HG03135 (cell line): ENCODE measurements around the gene FSTL5.

Experiments
- ATAC-seq: cut with Tn5 transposase; IDR thresholded peaks from one replicate; pipeline ENCODE4 v1.9.1; 2021; ENCODE audit warnings: mild to moderate bottlenecking, moderate library complexity; ENCODE audit not compliant: unreplicated experiment

FSTL5 gene

DNA sequence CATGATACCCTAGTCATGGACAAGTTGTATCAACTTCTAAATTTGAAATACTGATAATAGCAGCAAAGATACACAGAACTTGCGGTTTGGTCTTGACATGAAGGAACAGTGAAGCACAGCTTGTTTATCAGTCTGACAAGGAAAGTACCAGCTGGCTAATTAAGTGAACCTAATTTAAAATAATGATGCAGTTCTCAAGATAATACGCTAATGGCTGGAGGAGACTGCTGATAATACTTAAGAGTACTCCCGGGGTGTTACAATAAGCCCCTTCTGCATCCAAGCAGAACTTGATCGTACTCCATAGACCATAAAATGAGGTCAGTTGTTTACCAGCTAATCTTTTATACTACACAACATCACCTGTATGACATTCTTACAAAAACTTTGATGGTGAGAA lies 697.5 kb downstream of the FSTL5 start:
- ATAC-seq = no peak

DNA sequence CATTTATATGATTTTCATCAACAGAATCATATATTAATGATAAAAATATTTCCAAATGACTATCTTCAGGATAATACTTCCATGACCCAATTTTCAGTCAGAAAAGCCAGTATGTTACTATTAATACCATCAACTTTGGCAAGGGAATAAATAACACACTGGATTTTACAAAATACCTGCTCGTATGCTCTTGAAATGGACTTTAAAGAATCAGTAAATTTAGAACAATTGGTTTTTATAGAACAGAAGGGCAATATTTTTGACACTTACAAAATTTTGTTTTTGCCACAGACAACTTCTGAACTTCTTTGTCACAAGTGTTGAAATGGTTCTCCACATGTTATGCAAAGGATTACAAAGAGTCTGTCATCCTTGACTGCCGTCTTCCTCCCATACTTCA lies 700.4 kb downstream of the FSTL5 start:
- ATAC-seq = no peak

DNA sequence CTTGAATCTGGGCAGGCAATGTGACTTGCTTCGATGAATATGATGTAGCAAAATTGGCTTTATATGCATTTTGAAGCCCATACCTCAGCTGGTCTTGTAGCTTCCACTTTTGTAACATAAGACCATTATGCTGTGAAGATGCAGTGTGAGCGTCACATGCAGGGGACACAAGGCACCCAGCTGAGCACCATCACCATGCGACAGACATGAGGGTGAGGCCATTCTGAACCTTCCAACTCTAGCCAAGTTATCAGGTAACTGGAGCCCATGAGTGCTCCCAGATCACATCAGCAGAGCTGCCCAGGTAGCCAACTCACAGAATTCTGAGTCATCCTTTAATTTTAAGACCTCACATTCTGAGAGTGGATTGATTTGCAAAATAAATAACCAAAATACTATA lies 705.9 kb downstream of the FSTL5 start:
- ATAC-seq = no peak

DNA sequence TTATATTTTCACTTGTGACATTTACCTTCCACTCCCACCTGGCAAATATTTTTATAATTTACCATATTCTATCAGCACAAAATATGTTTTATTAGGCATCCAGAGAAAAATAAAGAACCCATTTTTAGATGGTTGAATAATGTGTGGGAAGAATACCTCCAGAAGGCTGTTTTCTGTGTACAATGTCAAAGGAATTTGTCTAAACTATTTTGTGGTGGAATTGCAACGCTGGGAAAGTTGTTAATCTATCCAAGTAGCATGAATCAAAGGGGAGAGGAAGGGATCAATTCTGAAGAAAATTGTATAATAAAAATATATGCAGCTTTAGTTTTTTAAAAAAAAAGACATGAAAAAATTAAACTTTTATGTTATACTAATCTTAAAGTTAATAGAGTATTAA lies 706.5 kb downstream of the FSTL5 start:
- no peak for ATAC-seq

DNA sequence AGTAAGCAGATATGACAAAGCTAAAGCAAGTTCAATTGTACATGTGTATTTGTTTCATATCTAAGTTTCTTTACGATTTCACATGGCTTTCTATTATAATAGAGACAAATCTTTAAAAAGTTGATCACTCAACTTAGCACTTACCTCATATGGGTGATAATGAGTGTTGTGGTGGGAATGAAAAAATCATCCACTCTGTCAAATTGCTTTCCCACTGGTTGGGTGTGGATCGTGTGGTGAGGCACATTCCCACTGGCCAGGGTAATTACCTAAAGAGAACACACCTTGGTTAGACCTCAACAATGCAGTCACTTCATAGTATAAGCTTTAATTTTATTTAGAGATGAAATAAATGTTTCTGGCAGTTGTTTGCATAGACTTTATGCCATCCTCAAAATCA lies 708.9 kb downstream of the FSTL5 start:
- no peak for ATAC-seq

DNA sequence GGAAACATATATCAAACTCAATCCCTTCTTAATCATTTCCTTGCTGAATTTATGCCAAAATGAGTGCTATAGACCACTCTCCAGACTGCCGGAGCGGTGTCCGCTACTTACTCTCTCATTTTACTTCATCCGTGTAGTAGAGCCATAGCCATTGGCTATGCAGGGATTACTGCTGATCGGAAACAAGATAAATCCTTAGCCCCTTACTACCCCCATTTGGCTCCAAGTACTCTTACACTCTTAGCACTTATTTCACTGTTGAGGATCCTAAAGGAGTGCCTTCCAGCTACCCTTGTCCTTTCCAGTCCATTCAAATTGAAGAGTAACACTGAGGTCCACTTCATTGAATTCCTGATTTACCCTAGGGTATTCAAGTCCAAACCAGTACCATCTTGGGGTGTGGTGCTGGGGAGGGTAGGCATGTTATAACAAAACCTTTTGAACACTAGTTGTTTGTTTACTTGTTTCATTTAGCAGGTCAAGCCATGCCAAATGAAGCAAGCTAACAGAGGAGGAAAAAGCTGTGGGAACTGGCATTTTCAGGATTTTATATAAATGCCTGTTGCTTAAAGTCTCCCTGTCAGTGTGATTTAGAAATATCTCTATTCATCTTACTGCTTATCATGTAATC lies 715.1 kb downstream of the FSTL5 start:
- ATAC-seq = no peak

DNA sequence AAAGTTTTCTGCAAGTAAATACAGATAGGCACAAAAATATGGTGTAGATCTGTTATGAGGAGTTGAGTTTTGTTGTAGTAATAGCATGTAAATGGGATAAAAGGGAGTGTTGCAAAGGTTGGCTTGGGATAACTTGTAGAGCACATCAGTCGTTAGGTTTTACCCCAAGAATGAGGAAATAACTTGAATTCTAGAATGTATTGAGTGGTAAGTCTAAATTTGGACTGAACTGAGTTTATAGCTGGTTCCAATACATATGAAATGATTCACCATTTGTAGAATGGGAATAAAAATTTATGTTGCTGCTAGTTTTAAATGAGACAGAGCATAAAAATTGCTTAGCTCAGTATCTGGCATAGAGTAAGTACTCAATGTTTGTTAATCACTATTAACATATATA lies 719.2 kb downstream of the FSTL5 start:
- ATAC-seq = no peak

DNA sequence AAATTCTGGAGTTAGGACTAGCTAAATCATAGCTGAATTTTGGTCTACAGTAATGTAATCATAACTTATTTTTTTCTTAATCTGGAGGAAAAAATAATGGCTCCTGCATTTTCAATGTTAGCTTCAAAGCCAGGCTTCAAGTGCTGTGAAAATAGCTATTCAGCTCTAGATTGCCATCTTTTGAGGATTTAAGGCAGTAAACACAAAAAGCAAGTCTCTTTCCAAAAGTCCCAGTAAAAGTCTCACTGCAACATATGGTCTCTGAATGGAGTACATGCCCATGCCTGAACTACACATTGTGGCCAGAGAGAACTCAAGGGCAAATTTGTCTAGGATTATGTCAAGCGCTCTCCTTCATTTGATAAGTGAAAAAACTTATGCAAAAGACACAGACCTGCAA lies 720.9 kb downstream of the FSTL5 start:
- ATAC-seq = no peak

DNA sequence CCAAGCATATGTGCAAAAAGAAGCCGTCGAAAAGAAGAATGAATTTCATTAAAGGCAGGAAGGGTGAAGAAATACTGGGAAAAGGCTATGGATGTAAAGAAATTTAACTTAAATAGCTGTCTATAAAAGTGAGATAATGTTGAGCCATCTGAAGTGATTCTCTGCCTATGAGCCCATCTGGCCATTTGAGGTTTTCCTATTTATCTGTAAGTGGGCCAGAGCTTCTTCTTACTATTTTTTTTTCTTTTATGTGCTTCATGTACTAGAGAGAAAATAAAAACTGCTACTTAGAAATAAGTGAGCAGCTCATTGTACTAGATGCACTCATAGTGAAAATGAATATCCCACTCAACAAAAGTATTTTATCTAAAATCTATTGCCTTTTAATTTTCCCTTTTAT lies 725.7 kb downstream of the FSTL5 start:
- ATAC-seq = no peak

DNA sequence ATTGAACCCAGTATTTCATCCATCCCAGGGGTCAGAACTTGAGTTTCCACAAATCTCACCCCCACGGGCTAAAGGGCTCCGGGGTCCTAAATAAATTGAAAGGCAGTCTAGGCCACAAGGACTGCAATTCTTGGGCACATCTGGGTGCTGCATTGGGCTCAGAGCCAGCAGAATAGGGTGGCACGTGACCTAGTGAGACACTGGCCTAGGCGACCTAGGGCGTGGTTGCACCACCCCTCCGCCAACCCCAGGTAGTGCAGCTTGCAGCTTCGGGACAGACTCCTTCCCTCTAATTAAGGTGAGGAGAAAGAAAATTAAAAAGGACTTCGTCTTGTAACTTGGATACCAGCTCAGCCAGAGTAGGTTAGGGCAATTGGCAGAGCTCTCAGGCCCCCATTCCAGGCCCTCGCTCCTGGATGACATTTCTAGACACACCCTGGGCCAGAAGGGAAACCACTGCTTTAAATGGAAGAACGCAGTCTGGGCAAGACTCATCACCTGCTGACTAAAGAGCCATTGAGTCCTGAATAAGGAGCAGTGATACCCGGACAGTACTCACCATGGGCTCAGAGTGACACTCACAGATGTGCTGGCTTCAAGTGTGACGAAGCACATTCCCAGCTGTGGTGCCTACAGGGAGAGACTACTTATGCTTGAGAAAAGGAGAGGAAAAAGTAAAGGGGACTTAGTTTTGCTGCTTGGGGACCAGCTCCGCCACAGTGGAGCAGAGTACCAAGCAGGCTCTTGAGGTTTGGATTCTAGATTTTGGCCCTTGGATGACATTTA lies 735.4 kb downstream of the FSTL5 start:
- no peak for ATAC-seq

DNA sequence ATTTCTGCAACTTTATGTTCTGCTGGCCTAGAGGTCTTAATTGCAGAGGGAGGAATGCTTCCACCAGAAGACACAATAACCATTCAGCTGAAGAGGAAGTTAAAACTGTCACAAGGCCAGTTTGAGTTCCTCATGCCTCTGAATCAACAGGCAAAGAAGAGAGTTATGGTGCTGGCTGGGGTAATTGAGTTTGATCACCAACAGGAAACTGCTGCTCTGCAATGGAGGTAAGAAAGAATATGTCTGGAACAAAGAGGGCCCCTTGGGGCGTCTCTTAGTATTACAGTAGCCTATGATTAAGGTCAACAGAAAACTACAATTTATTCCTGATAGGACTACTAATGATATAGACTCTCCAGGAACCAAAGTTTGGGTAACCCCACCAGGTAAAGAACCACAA lies 744.0 kb downstream of the FSTL5 start:
- no peak for ATAC-seq

DNA sequence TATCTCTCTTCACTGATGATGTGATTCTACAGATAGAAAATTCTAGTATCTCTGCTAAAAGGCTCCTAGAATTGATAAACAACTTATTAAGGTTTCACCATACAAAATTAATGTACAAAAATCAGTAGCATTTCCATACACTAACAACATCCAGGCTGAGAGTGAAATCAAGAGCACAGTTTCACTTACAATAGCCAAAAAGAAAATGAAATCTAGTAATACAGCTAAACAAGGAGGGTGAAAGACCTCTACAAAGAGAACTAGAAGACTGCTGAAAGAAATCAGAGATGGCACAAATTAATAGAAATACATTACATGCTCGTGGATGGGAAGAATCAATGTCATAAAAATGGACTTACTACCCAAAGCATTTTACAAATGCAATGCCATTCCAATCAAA lies 751.9 kb downstream of the FSTL5 start:
- no peak for ATAC-seq

DNA sequence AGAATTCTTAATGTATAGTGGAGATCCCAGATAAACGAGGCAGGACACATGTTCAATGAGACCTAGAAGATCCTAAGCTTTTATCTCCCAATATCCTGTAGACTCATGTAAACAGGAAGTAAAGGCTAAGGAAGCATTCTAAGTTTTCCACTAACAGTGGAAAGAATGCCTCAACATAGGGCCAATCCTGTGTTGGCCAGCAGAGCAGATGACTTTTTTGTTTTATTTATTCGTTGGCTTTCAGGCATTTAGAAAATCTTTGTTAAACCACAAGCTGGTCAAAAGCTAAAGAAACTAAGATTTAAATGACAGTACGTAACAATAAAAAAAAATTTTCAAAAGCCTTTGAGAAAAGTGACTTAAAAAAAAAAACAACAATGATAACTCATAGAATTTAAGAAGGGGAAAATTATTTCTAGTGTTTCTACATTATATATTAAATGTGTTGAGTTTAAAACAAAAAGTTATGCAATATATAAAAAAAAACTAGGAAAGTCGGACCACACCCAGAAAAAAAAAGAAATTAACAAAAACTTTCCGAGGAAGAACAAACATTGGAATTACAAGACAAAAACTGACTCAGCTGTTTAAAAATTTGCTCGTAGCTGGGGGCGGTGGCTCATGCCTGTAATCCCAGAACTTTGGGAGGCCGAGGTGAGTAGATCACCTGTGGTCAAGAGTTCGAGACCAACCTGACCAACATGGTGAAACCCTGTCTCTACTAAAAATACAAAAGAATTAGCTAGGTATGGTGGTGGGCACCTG lies 759.3 kb downstream of the FSTL5 start:
- no peak for ATAC-seq

DNA sequence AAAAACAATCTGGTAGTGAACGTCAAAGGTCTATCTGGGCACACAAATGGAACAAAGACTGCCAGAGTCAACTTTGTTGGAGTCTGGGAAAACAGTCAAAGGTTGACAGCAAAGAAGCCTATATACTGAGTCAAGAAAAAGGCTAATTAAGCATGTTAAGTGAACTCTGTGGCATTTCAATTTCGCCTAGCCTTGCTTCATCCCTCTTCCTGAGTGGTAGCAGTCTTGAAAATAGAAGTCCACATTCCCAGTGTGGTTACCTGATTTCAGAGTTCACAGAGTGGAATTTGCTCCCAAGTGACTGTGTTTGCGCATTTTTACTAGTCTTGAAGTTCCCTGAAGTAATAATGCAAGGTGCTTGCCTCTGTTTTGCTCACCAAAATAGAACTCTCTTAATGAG lies 760.0 kb downstream of the FSTL5 start:
- ATAC-seq = no peak

DNA sequence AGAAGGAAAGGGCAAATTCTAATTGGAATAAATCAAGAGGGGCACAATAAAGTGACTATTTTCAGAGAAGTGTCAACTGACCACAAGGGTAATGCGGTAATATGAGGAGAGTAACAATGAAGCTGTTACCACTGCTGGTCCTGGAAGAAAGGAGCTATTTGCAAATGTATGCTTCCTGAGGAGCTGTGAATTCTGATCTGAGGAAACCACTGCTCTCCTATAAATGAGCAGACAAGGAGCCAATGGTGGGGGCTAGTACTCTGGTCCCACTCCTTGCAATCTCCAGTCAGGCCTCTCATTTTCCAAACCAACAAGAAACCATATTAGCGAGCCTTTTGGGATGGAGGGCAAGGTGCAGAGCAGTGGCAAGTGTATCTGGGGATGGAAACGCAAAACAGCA lies 770.2 kb downstream of the FSTL5 start:
- no peak for ATAC-seq

DNA sequence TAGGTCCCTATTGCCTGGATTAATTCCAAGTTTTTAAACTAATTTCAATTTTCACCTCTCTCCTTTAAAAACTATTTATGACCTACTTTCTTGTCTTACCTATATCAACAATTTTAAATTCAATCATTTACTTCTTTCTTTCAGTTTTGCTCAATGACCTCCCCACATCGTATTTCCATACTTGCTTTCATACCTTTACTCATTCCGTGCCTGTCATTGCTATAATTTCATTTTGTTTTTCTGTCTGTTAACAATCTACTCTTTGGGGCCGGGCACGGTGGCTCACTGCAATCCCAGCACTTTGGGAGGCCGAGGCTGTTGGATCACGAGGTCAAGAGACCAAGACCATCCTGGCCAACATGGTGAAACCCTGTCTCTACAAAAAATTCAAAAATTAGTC lies 781.1 kb downstream of the FSTL5 start:
- no peak for ATAC-seq

DNA sequence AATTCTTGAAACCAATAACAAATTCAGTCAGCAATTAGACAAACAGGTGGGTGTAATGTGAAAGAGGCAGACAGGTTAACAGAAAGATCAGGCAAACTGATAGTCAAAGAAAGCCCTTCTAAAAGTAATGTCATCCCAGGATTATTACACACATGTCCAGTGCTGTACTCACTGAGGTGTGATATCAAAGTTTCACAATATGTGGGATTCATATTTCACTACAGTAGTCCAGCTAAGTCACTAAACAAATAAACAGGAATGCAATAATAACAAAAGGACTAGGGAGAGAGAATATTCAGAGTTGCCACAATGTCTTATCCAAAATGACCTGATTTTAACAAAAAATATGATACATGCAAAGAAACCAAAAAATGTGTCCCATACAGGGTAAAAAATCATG lies 787.5 kb downstream of the FSTL5 start:
- ATAC-seq = no peak

DNA sequence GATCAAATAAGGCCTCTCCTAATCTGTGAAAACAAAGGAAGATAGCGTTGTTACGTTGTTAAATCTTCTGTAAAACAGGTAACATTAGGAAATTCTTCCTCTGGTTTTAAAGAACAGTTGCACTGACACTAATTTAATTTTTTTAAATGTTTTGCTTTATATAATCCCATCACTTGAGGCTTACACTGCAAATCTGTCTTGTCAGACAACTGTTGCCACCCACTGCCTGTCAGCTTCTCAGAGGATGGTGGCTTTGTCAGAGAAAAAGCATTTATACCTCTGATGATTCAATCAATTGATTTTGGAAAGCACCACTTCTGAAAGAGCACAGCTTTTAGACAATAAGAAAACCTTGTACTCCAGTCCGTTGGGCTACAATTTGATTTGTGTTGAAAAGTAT lies 799.1 kb downstream of the FSTL5 start:
- no peak for ATAC-seq

DNA sequence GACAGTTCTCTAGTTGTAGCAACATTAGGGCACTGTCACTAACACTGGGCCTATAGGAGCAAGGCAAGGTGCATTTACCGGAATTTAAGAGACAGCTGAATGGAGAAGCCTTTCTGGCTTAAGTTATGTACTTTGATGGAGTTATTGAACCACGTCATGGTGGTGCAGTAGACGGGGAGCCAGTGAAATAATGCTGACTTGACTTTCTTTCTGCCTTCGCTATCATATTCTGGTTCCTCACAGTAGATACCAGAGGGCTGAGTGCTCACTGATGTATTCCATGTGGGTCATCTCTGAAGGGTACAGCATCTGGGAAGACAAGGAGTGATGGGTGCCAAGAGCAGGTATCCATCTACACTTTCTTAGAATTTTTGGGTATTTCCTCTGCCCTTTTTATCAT lies 802.8 kb downstream of the FSTL5 start:
- ATAC-seq = no peak

DNA sequence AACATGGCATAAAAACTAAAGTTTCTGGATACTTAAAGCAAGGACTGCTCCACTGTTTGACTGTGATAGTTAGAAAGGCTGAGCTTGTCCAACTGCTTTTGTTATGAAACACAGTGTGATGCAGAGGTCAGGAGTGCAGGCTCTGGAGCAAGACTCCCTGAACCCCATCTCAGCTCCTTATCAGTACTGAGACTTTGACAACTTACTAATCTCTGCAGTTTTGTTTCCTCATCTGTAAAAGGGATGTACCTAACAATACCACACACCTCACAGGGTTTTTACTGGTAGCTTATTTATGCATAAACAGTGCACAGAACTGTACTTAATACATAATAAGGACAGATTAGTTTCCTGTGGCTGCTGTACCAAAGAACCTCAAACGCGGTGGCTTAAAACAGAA lies 804.3 kb downstream of the FSTL5 start:
- no peak for ATAC-seq

DNA sequence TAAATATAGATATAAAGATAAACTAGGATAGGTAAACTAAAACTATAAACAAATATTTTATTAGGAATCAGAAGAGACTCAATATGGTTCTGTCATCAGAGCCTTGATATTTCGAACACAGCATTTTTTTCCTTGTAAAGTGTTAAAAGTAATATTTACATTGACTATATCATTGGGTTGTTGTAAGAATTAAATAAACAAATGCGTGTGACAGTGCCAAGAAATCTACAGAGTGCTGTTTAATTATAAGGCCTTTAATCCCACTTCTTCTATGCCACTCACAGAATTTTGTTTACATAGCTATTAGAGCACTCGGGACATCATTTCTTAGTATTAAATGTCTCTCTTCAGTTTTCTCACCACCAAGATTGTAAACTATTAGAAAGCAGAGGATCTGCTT lies 807.4 kb downstream of the FSTL5 start:
- ATAC-seq = no peak

DNA sequence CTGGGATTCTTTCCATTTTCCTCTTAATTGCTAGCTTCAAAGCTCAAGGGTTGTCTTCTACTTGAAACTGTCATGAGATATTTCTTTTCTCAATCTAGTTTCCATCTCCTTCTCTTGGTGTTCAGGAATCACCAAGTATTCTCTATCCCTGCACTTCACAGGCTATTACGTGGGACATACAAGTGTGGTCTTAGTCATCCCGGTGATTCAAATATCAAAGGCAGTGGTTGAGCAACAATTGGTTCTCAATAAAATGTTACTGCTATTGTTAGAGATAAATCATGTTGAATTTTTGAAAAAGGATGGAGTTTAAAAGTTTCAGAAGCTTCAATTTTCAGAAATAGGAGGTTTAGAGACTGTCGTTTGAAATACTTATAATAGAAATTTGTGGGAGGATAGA lies 812.9 kb downstream of the FSTL5 start:
- no peak for ATAC-seq
